IMR-90 (cell line): Measurements from ENCODE around the gene RGS3. TPM values are rescaled to one million over a fixed set of nuclear protein-coding genes. Genes with fewer than 3 reads are reported as not detected.
A peak's percentile ranks its signal among the peaks of the same experiment; 100 is the strongest.

Source experiments
- ATAC-seq: fragments of 200-7000 bp; cut with Tn5 transposase; 2 replicates; pipeline ENCODE4 v1.9.1; 2020; ENCODE audit warnings: low read depth, mild to moderate bottlenecking, moderate library complexity
- BruUV-seq: library from RNA; stranded (reverse); fragments of 400-500 nt; replicated peaks from 2 replicates; lab custom pipeline; 2021; lab: Mats Ljungman, UMichigan
- CTCF ChIA-PET: fragments of 300-600 bp; formaldehyde crosslinking; extraction: SDS; loops from one replicate; lab custom pipeline; 2021; ENCODE audit warnings: antibody characterized with exemption; lab: Yijun Ruan, JAX
- POLR2A ChIA-PET: fragments of 300-600 bp; sonication (Branson Sonifier 250); formaldehyde crosslinking; loops from one replicate; lab custom pipeline; 2022; ENCODE audit warnings: antibody characterized with exemption; ENCODE audit not compliant: unreplicated experiment; lab: Charles Lee
- DNase-seq: peaks from one replicate; pipeline ENCODE4 v3.0.0; 2013
- H2AFZ ChIP-seq: replicated peaks from 2 replicates; pipeline ENCODE3; 2013; ENCODE audit warnings: low read length, mild to moderate bottlenecking; ENCODE audit not compliant: poor library complexity
- H2AK5ac ChIP-seq: 2 replicates; pipeline ENCODE4 v1.6.1; 2013; ENCODE audit warnings: low read depth, low read length, inconsistent platforms
- H2AK9ac ChIP-seq: replicated peaks from 2 replicates; pipeline ENCODE3; 2013; ENCODE audit warnings: mild to moderate bottlenecking, low read depth, low read length, moderate library complexity; ENCODE audit not compliant: poor library complexity
- H2BK120ac ChIP-seq: 2 replicates; pipeline ENCODE4 v1.6.1; 2013; ENCODE audit warnings: low read depth, low read length, inconsistent platforms
- H2BK15ac ChIP-seq: 3 replicates; pipeline ENCODE4 v1.6.1; 2013; ENCODE audit warnings: low read depth, low read length, inconsistent platforms
- H2BK20ac ChIP-seq: 2 replicates; pipeline ENCODE4 v1.6.1; 2013; ENCODE audit warnings: low read depth, mild to moderate bottlenecking, inconsistent platforms, low read length, moderate library complexity
- H2BK5ac ChIP-seq: 2 replicates; pipeline ENCODE4 v1.6.1; 2013; ENCODE audit warnings: mild to moderate bottlenecking, low read depth, low read length, inconsistent platforms; ENCODE audit not compliant: poor library complexity, severe bottlenecking
- H3K14ac ChIP-seq: replicated peaks from 2 replicates; pipeline ENCODE4 v1.6.1; 2013; ENCODE audit warnings: low read depth, low read length, inconsistent platforms
- H3K18ac ChIP-seq: 2 replicates; pipeline ENCODE4 v1.6.1; 2013; ENCODE audit warnings: low read depth, low read length, control low read depth
- H3K23ac ChIP-seq: 2 replicates; pipeline ENCODE4 v1.6.1; 2013; ENCODE audit warnings: low read depth, low read length, inconsistent platforms
- H3K27ac ChIP-seq: 2 replicates; pipeline ENCODE4 v1.5.1; 2013; ENCODE audit warnings: mild to moderate bottlenecking, control low read depth, low read length; ENCODE audit not compliant: insufficient read depth
- H3K27me3 ChIP-seq: 2 replicates; pipeline ENCODE4 v1.6.1; 2013; ENCODE audit warnings: low read length; ENCODE audit not compliant: control insufficient read depth, insufficient read depth
- H3K36me3 ChIP-seq: 2 replicates; pipeline ENCODE4 v1.6.1; 2013; ENCODE audit warnings: low read length, mixed read lengths; ENCODE audit not compliant: control insufficient read depth, insufficient read depth
- H3K4ac ChIP-seq: 2 replicates; pipeline ENCODE4 v1.6.1; 2013; ENCODE audit warnings: low read depth, low read length, inconsistent platforms
- H3K4me1 ChIP-seq: 2 replicates; pipeline ENCODE4 v1.6.1; 2013; ENCODE audit warnings: low read length, mixed read lengths; ENCODE audit not compliant: control insufficient read depth, insufficient read depth
- H3K4me2 ChIP-seq: 2 replicates; pipeline ENCODE4 v1.6.1; 2013; ENCODE audit warnings: low read depth, mild to moderate bottlenecking, control low read depth, low read length, moderate library complexity
- H3K4me3 ChIP-seq: 2 replicates; pipeline ENCODE4 v1.5.1; 2013; ENCODE audit warnings: low read depth, mild to moderate bottlenecking, control low read depth, low read length, moderate library complexity; ENCODE audit not compliant: insufficient read depth
- H3K56ac ChIP-seq: 2 replicates; pipeline ENCODE4 v1.6.1; 2013; ENCODE audit warnings: low read length, inconsistent platforms; ENCODE audit not compliant: insufficient read depth; ENCODE audit errors: extremely low read depth
- H3K79me1 ChIP-seq, 2 experiments: 2 replicates each; pipeline ENCODE4 v1.6.1; 2013; ENCODE audit warnings: low read length in 2 of 2, inconsistent platforms in 1 of 2, low read depth in 1 of 2
- H3K9ac ChIP-seq: 2 replicates; pipeline ENCODE4 v1.6.1; 2013; ENCODE audit warnings: low read depth, low read length, control low read depth
- H3K9me1 ChIP-seq: 2 replicates; pipeline ENCODE4 v1.6.1; 2013; ENCODE audit warnings: low read length, inconsistent platforms; ENCODE audit not compliant: insufficient read depth
- H3K9me3 ChIP-seq: 2 replicates; pipeline ENCODE4 v1.6.1; 2013; ENCODE audit warnings: low read length; ENCODE audit not compliant: control insufficient read depth, insufficient read depth
- H4K20me1 ChIP-seq: 2 replicates; pipeline ENCODE4 v1.6.1; 2013; ENCODE audit warnings: low read length, inconsistent platforms; ENCODE audit not compliant: insufficient read depth
- H4K5ac ChIP-seq: 2 replicates; pipeline ENCODE4 v1.6.1; 2013; ENCODE audit warnings: mild to moderate bottlenecking, low read depth, low read length, control low read depth
- H4K8ac ChIP-seq, 2 experiments: 2 replicates each; pipeline ENCODE4 v1.6.1; 2013; ENCODE audit warnings: low read depth in 2 of 2, low read length in 2 of 2, control low read depth in 1 of 2, inconsistent platforms in 1 of 2
- H4K91ac ChIP-seq: 2 replicates; pipeline ENCODE4 v1.6.1; 2013; ENCODE audit warnings: low read depth, low read length, inconsistent platforms; ENCODE audit not compliant: insufficient read depth
- BHLHE40 ChIP-seq: fragments of 150-350 bp; IDR thresholded peaks from 2 replicates; pipeline ENCODE4 v1.6.1; 2016; ENCODE audit warnings: mild to moderate bottlenecking, low read depth, low read length
- CHD1 ChIP-seq: IDR thresholded peaks from 2 replicates; pipeline ENCODE4 v1.6.1; 2012; ENCODE audit warnings: low read depth, low read length, improper control_type of control experiment
- MAFK ChIP-seq: IDR thresholded peaks from 2 replicates; pipeline ENCODE4 v1.6.1; 2012; ENCODE audit warnings: low read depth, low read length, improper control_type of control experiment
- MAZ ChIP-seq: IDR thresholded peaks from 2 replicates; pipeline ENCODE4 v1.6.1; 2012; ENCODE audit warnings: low read depth, mild to moderate bottlenecking, low read length, improper control_type of control experiment, moderate library complexity, borderline replicate concordance
- MXI1 ChIP-seq: IDR thresholded peaks from 2 replicates; pipeline ENCODE4 v1.6.1; 2012; ENCODE audit warnings: low read depth, mild to moderate bottlenecking, low read length, moderate library complexity, borderline replicate concordance
- NFE2L2 ChIP-seq: fragments of 150-350 bp; IDR thresholded peaks from 2 replicates; pipeline ENCODE4 v1.6.1; 2016; ENCODE audit warnings: low read depth, mild to moderate bottlenecking, low read length
- POLR2A ChIP-seq: IDR thresholded peaks from 2 replicates; pipeline ENCODE4 v1.6.1; 2012; ENCODE audit warnings: mild to moderate bottlenecking, low read depth, low read length
- RAD21 ChIP-seq: IDR thresholded peaks from 2 replicates; pipeline ENCODE4 v1.6.1; 2012; ENCODE audit warnings: low read length, improper control_type of control experiment
- RCOR1 ChIP-seq: IDR thresholded peaks from 2 replicates; pipeline ENCODE4 v1.6.1; 2012; ENCODE audit warnings: mild to moderate bottlenecking, low read length, improper control_type of control experiment; ENCODE audit not compliant: insufficient replicate concordance
- RFX5 ChIP-seq: IDR thresholded peaks from 2 replicates; pipeline ENCODE4 v1.8.0; 2012; ENCODE audit warnings: low read depth, mild to moderate bottlenecking, low read length, moderate library complexity
- SMC3 ChIP-seq: fragments of 150-350 bp; IDR thresholded peaks from 2 replicates; pipeline ENCODE4 v1.6.1; 2016; ENCODE audit warnings: low read depth, mild to moderate bottlenecking, antibody characterized with exemption, low read length, moderate library complexity
- WGBS, 2 experiments: methylation state at CpG; one replicate each; pipeline versions ENCODE4 v1.1.5 to v1.1.7; 2013; ENCODE audit warnings: missing lambda C conversion rate in 2 of 2; ENCODE audit not compliant: insufficient read length in 1 of 2; ENCODE audit errors: extremely low coverage in 2 of 2; 5-methylcytosine and 5-hydroxymethylcytosine counted together
- dilution Hi-C: fragments of 300-500 bp; cut with HindIII; formaldehyde crosslinking; loops from one replicate; pipeline ENCODE4 v1.14.3; 2018; ENCODE audit warnings: low sequenced_read_pairs; ENCODE audit not compliant: unreplicated experiment
- in situ Hi-C: fragments of 300-500 bp; cut with MboI; formaldehyde crosslinking; loops from 3 replicates; pipeline ENCODE4 v1.14.3; 2019; ENCODE audit warnings: low sequenced_read_pairs, inconsistent platforms, mixed read lengths
- intact Hi-C: fragments of 100-400 bp; cut with micrococcal nuclease; formaldehyde crosslinking; loops from 2 replicates; pipeline ENCODE4 v1.10.0; 2022
- polyA plus RNA-seq, 3 experiments: library from polyadenylated mRNA; depleted of rRNA; stranded (reverse); fragments of >200 nt; gene quantifications; 2 replicates each; pipeline ENCODE4 v1.2.3, GENCODE V29; 2012; ENCODE audit warnings: low replicate concordance in 1 of 3
- total RNA-seq: library from RNA; depleted of rRNA; stranded (reverse); fragments of >200 nt; gene quantifications from 2 replicates; pipeline ENCODE4 v1.2.3, GENCODE V29; 2012
- TF ChIP-seq, protein P1 (sequence below): fragments of 150-350 bp; IDR thresholded peaks from 2 replicates; pipeline ENCODE4 v1.6.1; 2016; ENCODE audit warnings: low read depth, mild to moderate bottlenecking, low read length, moderate library complexity, borderline replicate concordance
- TF ChIP-seq, protein P2 (sequence below): fragments of 150-350 bp; IDR thresholded peaks from 2 replicates; pipeline ENCODE4 v1.6.1; 2017; ENCODE audit warnings: mild to moderate bottlenecking, antibody characterized with exemption, low read length, low read depth
- TF ChIP-seq, protein P3 (sequence below): conservative IDR thresholded peaks from 2 replicates; pipeline ENCODE4 v1.5.1; 2012; ENCODE audit warnings: mild to moderate bottlenecking, low read depth, low read length, improper control_type of control experiment

RGS3 gene
- total and polyA plus RNA-seq, 2 of the 4 experiments (the other 2 are of a cell fraction) = 51.8 to 65.6 TPM

- 100% methylated on average over 1 of the region's 8 CpGs; no CpG with 5 or more reads in 1 of the 2 experiments for WGBS, 2 experiments
- TF ChIP-seq SMC3 = no peak
- TF ChIP-seq BHLHE40 = no peak
- no peak for TF ChIP-seq MXI1
- no peak for TF ChIP-seq NFE2L2
- TF ChIP-seq, protein P1, sequence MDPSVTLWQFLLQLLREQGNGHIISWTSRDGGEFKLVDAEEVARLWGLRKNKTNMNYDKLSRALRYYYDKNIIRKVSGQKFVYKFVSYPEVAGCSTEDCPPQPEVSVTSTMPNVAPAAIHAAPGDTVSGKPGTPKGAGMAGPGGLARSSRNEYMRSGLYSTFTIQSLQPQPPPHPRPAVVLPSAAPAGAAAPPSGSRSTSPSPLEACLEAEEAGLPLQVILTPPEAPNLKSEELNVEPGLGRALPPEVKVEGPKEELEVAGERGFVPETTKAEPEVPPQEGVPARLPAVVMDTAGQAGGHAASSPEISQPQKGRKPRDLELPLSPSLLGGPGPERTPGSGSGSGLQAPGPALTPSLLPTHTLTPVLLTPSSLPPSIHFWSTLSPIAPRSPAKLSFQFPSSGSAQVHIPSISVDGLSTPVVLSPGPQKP = no peak
- no peak for TF ChIP-seq POLR2A
- no peak for TF ChIP-seq RAD21
- no peak for TF ChIP-seq CHD1
- no peak for TF ChIP-seq RFX5
- TF ChIP-seq, protein P2, sequence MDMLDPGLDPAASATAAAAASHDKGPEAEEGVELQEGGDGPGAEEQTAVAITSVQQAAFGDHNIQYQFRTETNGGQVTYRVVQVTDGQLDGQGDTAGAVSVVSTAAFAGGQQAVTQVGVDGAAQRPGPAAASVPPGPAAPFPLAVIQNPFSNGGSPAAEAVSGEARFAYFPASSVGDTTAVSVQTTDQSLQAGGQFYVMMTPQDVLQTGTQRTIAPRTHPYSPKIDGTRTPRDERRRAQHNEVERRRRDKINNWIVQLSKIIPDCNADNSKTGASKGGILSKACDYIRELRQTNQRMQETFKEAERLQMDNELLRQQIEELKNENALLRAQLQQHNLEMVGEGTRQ = no peak
- TF ChIP-seq RCOR1 = no peak
- TF ChIP-seq, protein P3, sequence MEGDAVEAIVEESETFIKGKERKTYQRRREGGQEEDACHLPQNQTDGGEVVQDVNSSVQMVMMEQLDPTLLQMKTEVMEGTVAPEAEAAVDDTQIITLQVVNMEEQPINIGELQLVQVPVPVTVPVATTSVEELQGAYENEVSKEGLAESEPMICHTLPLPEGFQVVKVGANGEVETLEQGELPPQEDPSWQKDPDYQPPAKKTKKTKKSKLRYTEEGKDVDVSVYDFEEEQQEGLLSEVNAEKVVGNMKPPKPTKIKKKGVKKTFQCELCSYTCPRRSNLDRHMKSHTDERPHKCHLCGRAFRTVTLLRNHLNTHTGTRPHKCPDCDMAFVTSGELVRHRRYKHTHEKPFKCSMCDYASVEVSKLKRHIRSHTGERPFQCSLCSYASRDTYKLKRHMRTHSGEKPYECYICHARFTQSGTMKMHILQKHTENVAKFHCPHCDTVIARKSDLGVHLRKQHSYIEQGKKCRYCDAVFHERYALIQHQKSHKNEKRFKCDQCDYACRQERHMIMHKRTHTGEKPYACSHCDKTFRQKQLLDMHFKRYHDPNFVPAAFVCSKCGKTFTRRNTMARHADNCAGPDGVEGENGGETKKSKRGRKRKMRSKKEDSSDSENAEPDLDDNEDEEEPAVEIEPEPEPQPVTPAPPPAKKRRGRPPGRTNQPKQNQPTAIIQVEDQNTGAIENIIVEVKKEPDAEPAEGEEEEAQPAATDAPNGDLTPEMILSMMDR = no peak
- no peak for TF ChIP-seq MAFK
- TF ChIP-seq MAZ = no peak
Measured at GRCh38 chr9:113516840-113517577, 53.5 kb downstream of the RGS3 start.

More at GRCh38 chr9:113516840-113517577, 53.5 kb downstream of the RGS3 start:
- intact Hi-C loops (loop anchor here (5.0 kb wide), 1 partner anchor 60 kb away; no protein-coding TSS in a partner anchor), in situ Hi-C loops (no loop called here), dilution Hi-C loops (no loop called here)
- peak overlapping the region; percentile 37; the same call in 1 of the 2 replicates for H3K23ac ChIP-seq
- H4K20me1 ChIP-seq = no peaks in the 10 kb centered on the region
- ChIA-PET CTCF (interaction anchor here (1.2 kb wide), 2 partner anchors 15 to 22 kb away, joined by 3 read pairs; no protein-coding TSS in a partner anchor), POLR2A (no interaction called here)
- H2BK5ac ChIP-seq = no peak overlapping the region
- peaks cover 20% of the 10 kb centered on the region for H3K9me1 ChIP-seq
- peaks cover 4% of the 10 kb centered on the region; the same call in 1 of the 2 replicates for H3K27me3 ChIP-seq
- H3K36me3 ChIP-seq = no peaks in the 10 kb centered on the region
- H3K4ac ChIP-seq = peak overlapping the region; percentile 57
- H3K79me1 ChIP-seq = no peaks in the 10 kb centered on the region
- 0 out of 3 replicates have a peak overlapping the region, but pooled peaks have one; percentile 19 for H2BK15ac ChIP-seq
- H3K4me1 ChIP-seq = peaks cover 18% of the 10 kb centered on the region
- H3K4me2 ChIP-seq = no peak overlapping the region
- H3K14ac ChIP-seq = peak overlapping the region; percentile 40
- DNase-seq (peak; percentile 39), ATAC-seq (no peak)
- no peak overlapping the region for H3K4me3 ChIP-seq
- no peaks in the 10 kb centered on the region for H3K9me3 ChIP-seq
- no peak overlapping the region for H3K27ac ChIP-seq
- H2BK20ac ChIP-seq = peak overlapping the region; percentile 84; the same call in 1 of the 2 replicates
- peak overlapping the region in 1 of 2 experiments; percentile 64; a peak in 1 of 4 replicates for H4K8ac ChIP-seq
- H4K91ac ChIP-seq = peak overlapping the region; percentile 5; the same call in 1 of the 2 replicates
- peak overlapping the region; percentile 55 for H3K18ac ChIP-seq
- peak overlapping the region; percentile 85 for H2AFZ ChIP-seq
- peak overlapping the region; percentile 33; the same call in 1 of the 2 replicates for H4K5ac ChIP-seq
- H2BK120ac ChIP-seq = peak overlapping the region; percentile 41; the same call in 1 of the 2 replicates
- no peak overlapping the region for H3K56ac ChIP-seq
- H2AK9ac ChIP-seq = no peak overlapping the region
- BruUV-seq = no TSS peak
- no peak overlapping the region for H3K9ac ChIP-seq
- peak overlapping the region; percentile 54 for H2AK5ac ChIP-seq
